Mesodermal cell (in vitro differentiated cells): Measurements from ENCODE around the gene MUC3A.
"Not testable (repeated sequence)": the region's sequence is repeated elsewhere in the genome, so short reads cannot be mapped to it uniquely, and the experiment has no call there.

Source experiments
- H3K27ac ChIP-seq: 2 replicates; pipeline ENCODE4 v1.7.0; 2013; ENCODE audit warnings: mild to moderate bottlenecking, low read depth, low read length, moderate library complexity; ENCODE audit not compliant: severe bottlenecking
- H3K36me3 ChIP-seq: 2 replicates; pipeline ENCODE4 v1.7.1; 2013; ENCODE audit warnings: mild to moderate bottlenecking, low read length, moderate library complexity; ENCODE audit not compliant: control insufficient read depth, insufficient read depth
- H3K4me1 ChIP-seq: one replicate; pipeline ENCODE4 v1.7.1; 2013; ENCODE audit warnings: mild to moderate bottlenecking, low read length; ENCODE audit not compliant: insufficient read depth, control insufficient read depth, poor library complexity, severe bottlenecking
- H3K4me3 ChIP-seq: 2 replicates; pipeline ENCODE4 v1.7.0; 2013; ENCODE audit warnings: low read length, control low read depth, mild to moderate bottlenecking; ENCODE audit not compliant: insufficient read depth, poor library complexity, severe bottlenecking; ENCODE audit errors: extremely low read depth
- H3K9me3 ChIP-seq: 2 replicates; pipeline ENCODE4 v1.7.1; 2013; ENCODE audit warnings: mild to moderate bottlenecking, low read length, moderate library complexity; ENCODE audit not compliant: control insufficient read depth
- WGBS, 2 experiments: methylation state at CpG; one replicate each; pipeline ENCODE4 v1.1.5; 2013; ENCODE audit warnings: missing lambda C conversion rate in 2 of 2; ENCODE audit not compliant: insufficient coverage in 2 of 2; 5-methylcytosine and 5-hydroxymethylcytosine counted together

MUC3A gene

DNA sequence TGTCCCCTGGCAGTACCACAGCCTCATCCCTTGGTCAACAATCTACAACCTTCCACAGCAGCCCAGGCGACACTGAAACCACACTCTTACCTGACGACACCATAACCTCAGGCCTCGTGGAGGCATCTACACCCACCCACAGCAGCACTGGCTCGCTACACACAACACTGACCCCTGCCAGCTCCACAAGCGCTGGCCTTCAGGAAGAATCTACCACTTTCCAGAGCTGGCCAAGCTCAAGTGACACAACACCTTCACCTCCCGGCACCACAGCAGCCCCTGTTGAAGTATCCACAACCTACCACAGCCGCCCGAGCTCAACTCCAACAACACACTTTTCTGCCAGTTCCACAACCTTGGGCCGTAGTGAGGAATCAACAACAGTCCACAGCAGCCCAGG is 50.0 kb downstream of the MUC3A start:
- WGBS, 2 experiments: no CpG with 5 or more reads among the region's 9 CpGs
- not testable (repeated sequence) for H3K9me3 ChIP-seq, H3K27ac ChIP-seq, H3K36me3 ChIP-seq, H3K4me1 ChIP-seq, H3K4me3 ChIP-seq

DNA sequence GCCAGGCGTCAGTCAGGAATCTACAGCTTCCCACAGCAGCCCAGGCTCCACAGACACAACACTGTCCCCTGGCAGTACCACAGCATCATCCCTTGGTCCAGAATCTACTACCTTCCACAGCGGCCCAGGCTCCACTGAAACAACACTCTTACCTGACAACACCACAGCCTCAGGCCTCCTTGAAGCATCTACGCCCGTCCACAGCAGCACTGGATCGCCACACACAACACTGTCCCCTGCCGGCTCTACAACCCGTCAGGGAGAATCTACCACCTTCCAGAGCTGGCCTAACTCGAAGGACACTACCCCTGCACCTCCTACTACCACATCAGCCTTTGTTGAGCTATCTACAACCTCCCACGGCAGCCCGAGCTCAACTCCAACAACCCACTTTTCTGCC is 50.7 kb downstream of the MUC3A start:
- not testable (repeated sequence) for H3K4me1 ChIP-seq, H3K27ac ChIP-seq, H3K4me3 ChIP-seq, H3K36me3 ChIP-seq, H3K9me3 ChIP-seq
- 80 to 100% methylated on average over 3 to 4 of the region's 10 CpGs for WGBS, 2 experiments

DNA sequence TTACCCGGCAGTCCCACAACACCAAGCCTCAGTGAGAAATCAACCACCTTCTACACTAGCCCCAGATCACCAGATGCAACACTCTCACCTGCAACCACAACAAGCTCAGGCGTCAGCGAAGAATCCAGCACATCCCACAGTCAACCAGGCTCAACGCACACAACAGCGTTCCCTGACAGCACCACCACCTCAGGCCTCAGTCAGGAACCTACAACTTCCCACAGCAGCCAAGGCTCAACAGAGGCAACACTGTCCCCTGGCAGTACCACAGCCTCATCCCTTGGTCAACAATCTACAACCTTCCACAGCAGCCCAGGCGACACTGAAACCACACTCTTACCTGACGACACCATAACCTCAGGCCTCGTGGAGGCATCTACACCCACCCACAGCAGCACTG is 53.0 kb downstream of the MUC3A start:
- H3K36me3 ChIP-seq, H3K4me1 ChIP-seq, H3K9me3 ChIP-seq, H3K4me3 ChIP-seq, H3K27ac ChIP-seq: not testable (repeated sequence)
- no CpG with 5 or more reads among the region's 8 CpGs for WGBS, 2 experiments

DNA sequence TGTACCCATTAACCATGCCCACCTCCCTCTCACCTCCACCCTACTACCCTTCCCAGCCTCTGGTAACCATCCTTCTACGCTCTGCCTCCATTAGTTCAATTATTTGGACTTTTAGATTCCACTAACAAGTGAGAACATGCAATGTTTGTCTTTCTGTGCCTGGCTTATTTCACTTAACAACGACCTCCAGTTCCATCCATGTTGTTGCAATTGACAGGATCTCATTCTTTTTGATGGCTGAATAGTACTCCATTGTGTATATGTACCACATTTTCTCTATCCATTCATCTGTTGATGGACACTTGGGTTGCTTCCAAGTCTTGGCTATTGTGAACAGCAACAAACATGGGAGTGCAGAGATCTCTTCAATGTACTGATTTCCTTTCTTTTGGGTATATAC is 58.0 kb downstream of the MUC3A start:
- peaks cover 17% of the 10 kb centered on the region for H3K36me3 ChIP-seq
- WGBS, 2 experiments: 81 to 83% methylated on average over 1 to 2 of the region's 2 CpGs
- not testable (repeated sequence) for H3K4me3 ChIP-seq, H3K4me1 ChIP-seq, H3K9me3 ChIP-seq, H3K27ac ChIP-seq

DNA sequence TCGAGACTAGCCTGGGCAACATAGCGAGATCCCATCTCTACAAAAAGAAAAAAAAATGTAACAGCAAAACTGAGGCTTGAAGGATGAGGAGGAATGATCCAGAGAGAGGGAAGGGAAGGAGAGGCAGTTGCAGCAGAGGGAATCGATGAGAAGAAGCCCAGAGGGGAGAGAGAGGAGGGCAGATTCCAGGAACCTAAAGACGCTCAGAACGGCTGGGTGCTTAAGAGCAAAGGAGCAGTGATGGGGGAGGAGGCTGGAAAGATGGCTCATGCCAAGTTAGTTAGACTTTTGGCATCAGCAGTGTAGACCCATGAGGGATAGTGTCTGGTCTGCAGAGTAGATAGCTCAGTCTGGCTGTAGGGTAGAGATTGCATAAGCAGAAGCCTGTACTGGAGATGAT is 60.3 kb downstream of the MUC3A start:
- peaks cover 34% of the 10 kb centered on the region for H3K36me3 ChIP-seq
- 79 to 86% methylated on average over 3 of the region's 5 CpGs for WGBS, 2 experiments
- H3K27ac ChIP-seq: no peak overlapping the region
- no peak overlapping the region for H3K4me3 ChIP-seq
- no peaks in the 10 kb centered on the region for H3K9me3 ChIP-seq
- no peaks in the 10 kb centered on the region for H3K4me1 ChIP-seq

DNA sequence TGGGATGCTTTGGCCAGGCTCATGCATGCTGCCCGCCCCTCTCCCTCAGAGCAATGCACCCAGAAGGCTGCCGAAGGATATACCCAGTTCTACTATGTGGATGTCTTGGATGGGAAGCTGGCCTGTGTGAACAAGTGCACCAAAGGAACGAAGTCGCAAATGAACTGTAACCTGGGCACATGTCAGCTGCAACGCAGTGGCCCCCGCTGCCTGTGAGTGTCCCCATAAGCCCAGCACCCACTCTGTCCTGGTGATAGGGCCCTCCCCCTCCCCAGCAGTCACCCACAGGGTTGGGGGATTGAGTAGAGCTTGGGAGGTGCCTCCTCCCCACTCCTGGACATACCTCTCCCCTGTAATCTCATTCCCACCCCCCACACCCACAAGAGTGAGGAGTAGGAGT is 63.6 kb downstream of the MUC3A start:
- 90 to 94% methylated on average over 2 to 3 of the region's 6 CpGs for WGBS, 2 experiments
- no peaks in the 10 kb centered on the region for H3K4me1 ChIP-seq
- H3K9me3 ChIP-seq: no peaks in the 10 kb centered on the region
- H3K36me3 ChIP-seq: peaks cover 38% of the 10 kb centered on the region
- no peak overlapping the region for H3K4me3 ChIP-seq
- no peak overlapping the region for H3K27ac ChIP-seq

DNA sequence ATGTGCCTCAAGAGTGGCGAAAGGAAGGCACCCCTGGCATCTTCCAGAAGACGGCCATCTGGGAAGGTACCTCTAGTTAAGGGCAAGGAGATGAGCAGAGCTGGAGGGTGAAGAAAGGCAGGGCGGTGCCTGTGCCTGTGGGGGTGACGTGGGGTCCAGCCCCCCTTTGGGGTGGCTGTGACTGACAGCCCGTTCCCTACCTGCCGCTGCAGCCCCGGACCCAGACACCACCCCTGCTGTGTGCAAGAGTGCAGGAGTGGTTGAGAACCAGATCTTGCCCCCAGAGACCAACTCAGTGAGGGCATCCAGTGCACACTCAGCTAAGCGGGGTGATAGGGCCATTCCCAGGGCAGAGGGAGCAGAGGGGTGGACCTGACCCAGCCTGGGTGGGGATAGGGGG is 66.3 kb downstream of the MUC3A start:
- Histone ChIP-seq H3K36me3 (peaks cover 38% of the 10 kb centered on the region), H3K27ac (no peak overlapping the region), H3K4me3 (no peak overlapping the region), H3K4me1 (peaks cover 10% of the 10 kb centered on the region), H3K9me3 (no peaks in the 10 kb centered on the region)
- WGBS, 2 experiments: 81 to 91% methylated on average over 6 to 8 of the region's 8 CpGs

DNA sequence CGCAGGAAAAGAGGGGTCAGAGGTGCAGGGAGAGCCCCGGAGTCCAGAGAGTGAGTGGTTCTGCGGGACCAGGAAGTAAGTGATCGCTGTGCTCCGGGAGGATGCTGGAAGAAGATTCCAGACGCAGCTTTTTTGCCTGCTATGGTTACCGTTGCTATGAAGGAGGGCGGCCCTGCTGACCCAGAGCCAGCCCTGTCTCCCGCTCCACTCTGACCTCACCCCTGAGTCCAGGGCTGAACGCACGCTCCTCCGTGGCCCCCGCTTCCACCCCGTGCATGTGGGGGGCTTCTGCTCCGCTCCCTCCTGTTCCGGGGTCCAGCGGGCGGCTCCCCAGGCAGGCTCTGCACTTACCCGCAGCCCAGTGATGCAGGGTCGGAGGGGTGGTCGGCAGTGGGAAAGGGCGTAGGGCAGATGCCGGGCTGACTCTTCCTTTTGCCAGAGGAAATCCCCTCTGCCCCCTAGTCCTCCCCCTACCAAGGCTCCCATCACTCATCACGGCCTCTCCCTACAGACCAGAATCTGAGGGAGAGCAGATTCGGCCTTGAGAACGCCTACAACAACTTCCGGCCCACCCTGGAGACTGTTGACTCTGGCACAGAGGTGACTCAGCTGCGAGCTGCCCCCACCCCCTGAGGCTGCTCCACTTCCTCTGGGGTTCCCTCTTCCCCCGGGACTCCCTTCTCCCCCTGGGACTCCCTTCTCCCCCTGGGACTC is 67.9 kb downstream of the MUC3A start:
- 1 to 2% methylated on average over 17 to 19 of the region's 29 CpGs for WGBS, 2 experiments
- Histone ChIP-seq H3K4me1 (peaks cover 10% of the 10 kb centered on the region), H3K27ac (peak overlapping the region; percentile 100), H3K36me3 (peaks cover 23% of the 10 kb centered on the region), H3K4me3 (peak overlapping the region; percentile 52), H3K9me3 (no peaks in the 10 kb centered on the region)
